HepG2 (cell line): ENCODE results near the gene TNS4. TPM values are rescaled to one million over a fixed set of nuclear protein-coding genes. Genes with fewer than 3 reads are reported as not detected.

Experiments
- EZH2 ChIP-seq: conservative IDR thresholded peaks from 2 replicates; pipeline ENCODE4 v1.6.1; 2012; ENCODE audit warnings: mild to moderate bottlenecking, low read depth, low read length, moderate library complexity
- IRX3 ChIP-seq: sonication (generic); formaldehyde crosslinking; IDR thresholded peaks from 2 replicates; pipeline ENCODE4 v1.8.1; 2023; ENCODE audit warnings: mild to moderate bottlenecking, low read depth, missing genetic modification reagents, borderline replicate concordance
- JARID2 ChIP-seq: sonication (generic); formaldehyde crosslinking; IDR thresholded peaks from 2 replicates; pipeline ENCODE4 v1.8.1; 2023; ENCODE audit warnings: missing genetic modification reagents, inconsistent platforms; ENCODE audit not compliant: insufficient replicate concordance
- KMT2A ChIP-seq: sonication (generic); formaldehyde crosslinking; IDR thresholded peaks from 2 replicates; pipeline ENCODE4 v1.4.0; 2020; ENCODE audit warnings: missing genetic modification reagents
- KMT2B ChIP-seq: IDR thresholded peaks from 2 replicates; pipeline ENCODE4 v1.6.1; 2016; ENCODE audit warnings: missing genetic modification reagents, missing compliant biosample characterization
- NKX3-1 ChIP-seq: sonication (generic); formaldehyde crosslinking; IDR thresholded peaks from 2 replicates; pipeline ENCODE4 v1.5.0; 2020; ENCODE audit warnings: missing genetic modification reagents
- POGZ ChIP-seq: sonication (generic); formaldehyde crosslinking; IDR thresholded peaks from 2 replicates; pipeline ENCODE4 v1.4.0; 2020; ENCODE audit warnings: mild to moderate bottlenecking, missing genetic modification reagents
- SYNCRIP ChIP-seq: fragments of 200-400 bp; formaldehyde crosslinking; IDR thresholded peaks from 2 replicates; pipeline ENCODE4 v1.6.1; 2018; ENCODE audit warnings: mild to moderate bottlenecking, low read depth, low read length; ENCODE audit not compliant: insufficient read depth
- YEATS2 ChIP-seq: sonication (generic); formaldehyde crosslinking; IDR thresholded peaks from 2 replicates; pipeline ENCODE4 v1.4.0; 2020; ENCODE audit warnings: missing genetic modification reagents, borderline replicate concordance
- ZNF205 ChIP-seq: IDR thresholded peaks from 2 replicates; pipeline ENCODE4 v1.6.1; 2018; ENCODE audit warnings: missing biosample characterization, missing genetic modification reagents
- ZNF256 ChIP-seq: sonication (generic); formaldehyde crosslinking; conservative IDR thresholded peaks from 2 replicates; pipeline ENCODE4 v1.4.0; 2020; ENCODE audit warnings: missing genetic modification reagents
- ZNF264 ChIP-seq: sonication (generic); formaldehyde crosslinking; IDR thresholded peaks from 2 replicates; pipeline ENCODE4 v1.4.0; 2020; ENCODE audit warnings: missing genetic modification reagents
- ZNF276 ChIP-seq: sonication (generic); formaldehyde crosslinking; IDR thresholded peaks from 2 replicates; pipeline ENCODE4 v1.4.0; 2020; ENCODE audit warnings: mild to moderate bottlenecking, low read depth, missing genetic modification reagents
- ZNF362 ChIP-seq: sonication (generic); formaldehyde crosslinking; IDR thresholded peaks from 2 replicates; pipeline ENCODE4 v1.4.0; 2020; ENCODE audit warnings: missing genetic modification reagents, mild to moderate bottlenecking, borderline replicate concordance
- ZNF430 ChIP-seq: sonication (generic); formaldehyde crosslinking; IDR thresholded peaks from 2 replicates; pipeline ENCODE4 v1.9.0; 2021; ENCODE audit warnings: mild to moderate bottlenecking, missing genetic modification reagents
- ZNF605 ChIP-seq: sonication (generic); formaldehyde crosslinking; IDR thresholded peaks from 2 replicates; pipeline ENCODE4 v1.8.0; 2022; ENCODE audit warnings: mild to moderate bottlenecking, missing genetic modification reagents
- ZNF781 ChIP-seq: sonication (generic); formaldehyde crosslinking; IDR thresholded peaks from 2 replicates; pipeline ENCODE4 v1.5.1; 2020; ENCODE audit warnings: borderline replicate concordance, mild to moderate bottlenecking, missing genetic modification reagents; ENCODE audit errors: not compliant biosample characterization
- ZNF816 ChIP-seq: sonication (generic); formaldehyde crosslinking; IDR thresholded peaks from 2 replicates; pipeline ENCODE4 v1.8.0; 2022; ENCODE audit warnings: missing genetic modification reagents, mild to moderate bottlenecking, borderline replicate concordance
- polyA plus RNA-seq, 8 experiments: library from polyadenylated mRNA; depleted of rRNA in 3 of 8; stranded (reverse) in 7 of 8; unstranded in 1 of 8; fragments of >200 nt; fragmentation: Illumina TruSeq in 4 of 8; extraction: Trizol in 4 of 8; gene quantifications; 2 replicates each; pipeline versions ENCODE4 v1.2.1 to v1.2.3, GENCODE V29; 2011 to 2016; ENCODE audit warnings: low read depth in 4 of 8, missing spikeins in 1 of 8, mixed read lengths in 1 of 8; ENCODE audit not compliant: insufficient read depth in 1 of 8
- total RNA-seq, 5 experiments: library from RNA; depleted of rRNA; stranded (reverse); fragments of >200 nt; fragmentation: Illumina TruSeq; extraction: Trizol; gene quantifications; 2 replicates each; pipeline ENCODE4 v1.2.3, GENCODE V29; 2016; ENCODE audit warnings: low read depth in 1 of 5
- TF ChIP-seq, protein P1 (sequence below): sonication (generic); formaldehyde crosslinking; IDR thresholded peaks from 2 replicates; pipeline ENCODE4 v1.9.0; 2021; ENCODE audit warnings: missing genetic modification reagents, borderline replicate concordance
- TF ChIP-seq, protein P2 (sequence below): sonication (generic); formaldehyde crosslinking; IDR thresholded peaks from 2 replicates; pipeline ENCODE4 v1.4.0; 2020; ENCODE audit warnings: missing genetic modification reagents
- TF ChIP-seq, protein P3 (sequence below): conservative IDR thresholded peaks from 2 replicates; pipeline ENCODE4 v1.6.1; 2018; ENCODE audit warnings: missing genetic modification reagents

TNS4 gene
- total and polyA plus RNA-seq, 2 of the 13 experiments (the other 11 are each of a cell fraction or from before 2014, with no cell fraction given), result 0.58 to 2.1 TPM

DNA sequence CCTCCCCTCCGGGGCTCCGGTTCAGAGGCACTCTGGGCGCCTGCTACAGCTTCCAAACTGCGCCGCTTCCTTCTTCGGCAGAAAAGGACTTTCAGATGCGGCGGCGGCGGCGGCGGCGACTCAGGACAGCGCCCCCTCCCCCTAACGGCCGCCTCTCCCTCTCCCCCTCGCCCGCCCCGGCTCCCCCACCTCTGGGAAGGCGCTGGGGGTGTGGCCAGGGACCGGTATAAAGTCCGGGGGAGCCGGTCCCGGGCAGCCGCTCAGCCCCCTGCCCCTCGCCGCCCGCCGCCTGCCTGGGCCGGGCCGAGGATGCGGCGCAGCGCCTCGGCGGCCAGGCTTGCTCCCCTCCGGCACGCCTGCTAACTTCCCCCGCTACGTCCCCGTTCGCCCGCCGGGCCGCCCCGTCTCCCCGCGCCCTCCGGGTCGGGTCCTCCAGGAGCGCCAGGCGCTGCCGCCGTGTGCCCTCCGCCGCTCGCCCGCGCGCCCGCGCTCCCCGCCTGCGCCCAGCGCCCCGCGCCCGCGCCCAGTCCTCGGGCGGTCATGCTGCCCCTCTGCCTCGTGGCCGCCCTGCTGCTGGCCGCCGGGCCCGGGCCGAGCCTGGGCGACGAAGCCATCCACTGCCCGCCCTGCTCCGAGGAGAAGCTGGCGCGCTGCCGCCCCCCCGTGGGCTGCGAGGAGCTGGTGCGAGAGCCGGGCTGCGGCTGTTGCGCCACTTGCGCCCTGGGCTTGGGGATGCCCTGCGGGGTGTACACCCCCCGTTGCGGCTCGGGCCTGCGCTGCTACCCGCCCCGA is 58.0 kb downstream of the TNS4 start, which contains the start of gene IGFBP4 (continued):
- TF ChIP-seq, protein P1, sequence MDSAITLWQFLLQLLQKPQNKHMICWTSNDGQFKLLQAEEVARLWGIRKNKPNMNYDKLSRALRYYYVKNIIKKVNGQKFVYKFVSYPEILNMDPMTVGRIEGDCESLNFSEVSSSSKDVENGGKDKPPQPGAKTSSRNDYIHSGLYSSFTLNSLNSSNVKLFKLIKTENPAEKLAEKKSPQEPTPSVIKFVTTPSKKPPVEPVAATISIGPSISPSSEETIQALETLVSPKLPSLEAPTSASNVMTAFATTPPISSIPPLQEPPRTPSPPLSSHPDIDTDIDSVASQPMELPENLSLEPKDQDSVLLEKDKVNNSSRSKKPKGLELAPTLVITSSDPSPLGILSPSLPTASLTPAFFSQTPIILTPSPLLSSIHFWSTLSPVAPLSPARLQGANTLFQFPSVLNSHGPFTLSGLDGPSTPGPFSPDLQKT (CRISPR knock-in tag), result 0 out of 2 replicates have a peak, but pooled peaks have one; percentile 20
- TF ChIP-seq ZNF605 (CRISPR knock-in tag), result no peak
- peak; percentile 62; the same call in 1 of the 2 replicates for TF ChIP-seq POGZ (CRISPR knock-in tag)
- TF ChIP-seq ZNF276, result peak; percentile 79
- no peak for TF ChIP-seq JARID2 (CRISPR knock-in tag)
- TF ChIP-seq, protein P2, sequence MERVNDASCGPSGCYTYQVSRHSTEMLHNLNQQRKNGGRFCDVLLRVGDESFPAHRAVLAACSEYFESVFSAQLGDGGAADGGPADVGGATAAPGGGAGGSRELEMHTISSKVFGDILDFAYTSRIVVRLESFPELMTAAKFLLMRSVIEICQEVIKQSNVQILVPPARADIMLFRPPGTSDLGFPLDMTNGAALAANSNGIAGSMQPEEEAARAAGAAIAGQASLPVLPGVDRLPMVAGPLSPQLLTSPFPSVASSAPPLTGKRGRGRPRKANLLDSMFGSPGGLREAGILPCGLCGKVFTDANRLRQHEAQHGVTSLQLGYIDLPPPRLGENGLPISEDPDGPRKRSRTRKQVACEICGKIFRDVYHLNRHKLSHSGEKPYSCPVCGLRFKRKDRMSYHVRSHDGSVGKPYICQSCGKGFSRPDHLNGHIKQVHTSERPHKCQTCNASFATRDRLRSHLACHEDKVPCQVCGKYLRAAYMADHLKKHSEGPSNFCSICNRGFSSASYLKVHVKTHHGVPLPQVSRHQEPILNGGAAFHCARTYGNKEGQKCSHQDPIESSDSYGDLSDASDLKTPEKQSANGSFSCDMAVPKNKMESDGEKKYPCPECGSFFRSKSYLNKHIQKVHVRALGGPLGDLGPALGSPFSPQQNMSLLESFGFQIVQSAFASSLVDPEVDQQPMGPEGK (CRISPR knock-in tag), result peak; percentile 83
- TF ChIP-seq SYNCRIP, result no peak
- peak; percentile 78 for TF ChIP-seq KMT2A
- no peak for TF ChIP-seq ZNF816
- TF ChIP-seq KMT2B, result peak; percentile 54; the same call in 1 of the 2 replicates
- no peak for TF ChIP-seq ZNF362 (CRISPR knock-in tag)
- TF ChIP-seq, protein P3, sequence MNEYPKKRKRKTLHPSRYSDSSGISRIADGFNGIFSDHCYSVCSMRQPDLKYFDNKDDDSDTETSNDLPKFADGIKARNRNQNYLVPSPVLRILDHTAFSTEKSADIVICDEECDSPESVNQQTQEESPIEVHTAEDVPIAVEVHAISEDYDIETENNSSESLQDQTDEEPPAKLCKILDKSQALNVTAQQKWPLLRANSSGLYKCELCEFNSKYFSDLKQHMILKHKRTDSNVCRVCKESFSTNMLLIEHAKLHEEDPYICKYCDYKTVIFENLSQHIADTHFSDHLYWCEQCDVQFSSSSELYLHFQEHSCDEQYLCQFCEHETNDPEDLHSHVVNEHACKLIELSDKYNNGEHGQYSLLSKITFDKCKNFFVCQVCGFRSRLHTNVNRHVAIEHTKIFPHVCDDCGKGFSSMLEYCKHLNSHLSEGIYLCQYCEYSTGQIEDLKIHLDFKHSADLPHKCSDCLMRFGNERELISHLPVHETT (CRISPR knock-in tag), result 0 out of 2 replicates have a peak, but pooled peaks have one; percentile 20
- peak; percentile 66; the same call in 1 of the 2 replicates for TF ChIP-seq ZNF430 (CRISPR knock-in tag)
- TF ChIP-seq YEATS2 (CRISPR knock-in tag), result 0 out of 2 replicates have a peak, but pooled peaks have one; percentile 36
- TF ChIP-seq ZNF256 (CRISPR knock-in tag), result peak; percentile 61; the same call in 1 of the 2 replicates
- TF ChIP-seq ZNF781, result no peak
- TF ChIP-seq ZNF205 (CRISPR knock-in tag), result peak; percentile 53; the same call in 1 of the 2 replicates
- TF ChIP-seq ZNF264 (CRISPR knock-in tag), result peak; percentile 74
- TF ChIP-seq EZH2, result no peak
- peak; percentile 88 for TF ChIP-seq IRX3 (CRISPR knock-in tag)
- peak; percentile 75; the same call in 1 of the 2 replicates for TF ChIP-seq NKX3-1 (CRISPR knock-in tag)
